PFSK-1 (cell line): ENCODE results near the gene ARFGAP1.

ENCODE experiments used
- FOXP2 ChIP-seq: optimal IDR thresholded peaks from 2 replicates; pipeline ENCODE3; 2011; ENCODE audit warnings: borderline replicate concordance, control low read depth, inconsistent platforms; ENCODE audit not compliant: insufficient read depth; ENCODE audit errors: extremely low read length, extremely low read depth
- POLR2AphosphoS5 ChIP-seq: IDR thresholded peaks from 2 replicates; pipeline ENCODE4 v1.6.1; 2012; ENCODE audit warnings: low read depth, mild to moderate bottlenecking, control low read depth, low read length, moderate library complexity
- REST ChIP-seq, 2 experiments: IDR thresholded peaks; 2 replicates each; pipeline versions ENCODE4 v1.6.1 to v1.8.0; 2011 to 2012; ENCODE audit warnings: low read depth in 2 of 2, low read length in 2 of 2, control low read depth in 1 of 2, inconsistent platforms in 1 of 2, mild to moderate bottlenecking in 1 of 2, moderate library complexity in 1 of 2; ENCODE audit not compliant: insufficient read depth in 1 of 2
- SIN3A ChIP-seq: IDR thresholded peaks from 2 replicates; pipeline ENCODE4 v1.6.1; 2012; ENCODE audit warnings: mild to moderate bottlenecking, low read length, moderate library complexity, borderline replicate concordance; ENCODE audit not compliant: insufficient read depth
- TAF1 ChIP-seq: IDR thresholded peaks from 2 replicates; pipeline ENCODE4 v1.6.1; 2012; ENCODE audit warnings: low read length, control low read depth, borderline replicate concordance; ENCODE audit not compliant: insufficient read depth

The ARFGAP1 gene

GRCh38 chr20:63285636-63286615 is 13.3 kb downstream of the ARFGAP1 start:
- no peak for TF ChIP-seq TAF1
- no peak for TF ChIP-seq POLR2AphosphoS5
- no peak for TF ChIP-seq REST (IDR thresholded peaks at IDR 0.05; ENCODE audit: insufficient read depth in 1 of 2, low read depth in 2 of 2, low read length in 2 of 2)
- no peak for TF ChIP-seq SIN3A
- no peak for TF ChIP-seq FOXP2

- TF ChIP-seq POLR2AphosphoS5, result no peak
- no peak for TF ChIP-seq SIN3A
Observed at GRCh38 chr20:63286781-63287696, 14.4 kb downstream of the ARFGAP1 start.

GRCh38 chr20:63287697-63288580 is 15.3 kb downstream of the ARFGAP1 start:
- TF ChIP-seq POLR2AphosphoS5, result no peak
- TF ChIP-seq SIN3A, result no peak
- TF ChIP-seq TAF1, result no peak
- TF ChIP-seq FOXP2, result no peak
- no peak for TF ChIP-seq REST (IDR thresholded peaks at IDR 0.05; ENCODE audit: insufficient read depth in 1 of 2, low read depth in 2 of 2, low read length in 2 of 2)

- TF ChIP-seq FOXP2, result no peak
- no peak for TF ChIP-seq TAF1
- TF ChIP-seq REST (IDR thresholded peaks at IDR 0.05; ENCODE audit: insufficient read depth in 1 of 2, low read depth in 2 of 2, low read length in 2 of 2), result no peak
- no peak for TF ChIP-seq SIN3A
- no peak for TF ChIP-seq POLR2AphosphoS5
Observed at GRCh38 chr20:63288581-63289251, 16.1 kb downstream of the ARFGAP1 start.
